Prostate gland (tissue), 2 donors: ENCODE data around the gene SGCD. TPM values are rescaled to one million over a fixed set of nuclear protein-coding genes. Genes with fewer than 3 reads are reported as not detected.
"Not testable (repeated sequence)": the region's sequence is repeated elsewhere in the genome, so short reads cannot be mapped to it uniquely, and the experiment has no call there.

Experiments
- DNase-seq: peaks from one replicate; pipeline ENCODE4 v3.0.0-alpha.2; 2019; ENCODE audit warnings: low spot score
- H3K27ac ChIP-seq, 2 donors: fragments of 200-600 bp; sonication (generic); 2 replicates each; pipeline ENCODE4 v1.5.1; 2017 to 2019
- H3K27me3 ChIP-seq: fragments of 200-600 bp; sonication (generic); replicated peaks from 2 replicates; pipeline ENCODE4 v1.5.1; 2019; ENCODE audit not compliant: insufficient read depth
- H3K36me3 ChIP-seq, 2 donors: fragments of 200-600 bp; sonication (generic); 1 replicate in 1 of 2; 2 replicates in 1 of 2; pipeline versions ENCODE4 v1.5.1 to v1.8.1; 2017 to 2019
- H3K4me1 ChIP-seq: fragments of 200-600 bp; sonication (generic); replicated peaks from 2 replicates; pipeline ENCODE4 v1.5.1; 2019
- H3K4me3 ChIP-seq, 2 donors: fragments of 200-600 bp; sonication (generic); 2 replicates each; pipeline ENCODE4 v1.5.1; 2017 to 2019
- H3K9me3 ChIP-seq: fragments of 200-600 bp; sonication (generic); 2 replicates; pipeline ENCODE4 v1.5.1; 2017
- CTCF ChIP-seq, 4 experiments: fragments of 200-600 bp in 2 of 4; fragments of 450-650 bp in 2 of 4; sonication (generic) in 2 of 4; IDR thresholded peaks; 1 replicate in 3 of 4; 2 replicates in 1 of 4; pipeline ENCODE4 v1.5.1; 2016 to 2019; ENCODE audit warnings: antibody characterized with exemption in 4 of 4, mild to moderate bottlenecking in 2 of 4, moderate library complexity in 2 of 4
- POLR2A ChIP-seq: fragments of 450-650 bp; IDR thresholded peaks from one replicate; pipeline ENCODE4 v1.6.1; 2016; ENCODE audit warnings: antibody characterized with exemption, mild to moderate bottlenecking
- POLR2AphosphoS5 ChIP-seq: sonication (generic); formaldehyde crosslinking; IDR thresholded peaks from one replicate; pipeline ENCODE4 v1.6.1; 2017; ENCODE audit warnings: antibody characterized with exemption
- WGBS: methylation state at CpG from one replicate; pipeline ENCODE4 v1.1.5; 2018; 5-methylcytosine and 5-hydroxymethylcytosine counted together
- intact Hi-C: fragments of 100-400 bp; cut with DNase I; formaldehyde crosslinking; loops from one replicate; pipeline ENCODE4 v1.14.2; 2022
- total RNA-seq, 2 donors: library from RNA; depleted of rRNA; stranded (reverse); fragments of >200 nt; gene quantifications; one replicate each; pipeline ENCODE4 v1.1.0, GENCODE V29; 2016

The SGCD gene
- total RNA-seq, 2 donors from 2014 or later: 3.2 to 3.6 TPM

GRCh38 chr5:156597276-156597675 is 270.3 kb downstream of the SGCD start:
- 87% methylated on average over 3 of the region's 3 CpGs for WGBS
- no peak overlapping the region for H3K27ac ChIP-seq

GRCh38 chr5:156598964-156599363 is 272.0 kb downstream of the SGCD start:
- Histone ChIP-seq H3K4me1 (no peaks in the 10 kb centered on the region), H3K27me3 (no peaks in the 10 kb centered on the region), H3K4me3 (no peak overlapping the region), H3K27ac (no peak overlapping the region), H3K9me3 (no peaks in the 10 kb centered on the region), H3K36me3 (no peaks in the 10 kb centered on the region)
- no peak for TF ChIP-seq POLR2A
- no peak for TF ChIP-seq CTCF (IDR thresholded peaks at IDR 0.05)
- DNase-seq: no peak
- intact Hi-C loops: no loop called here
- WGBS: 76% methylated on average over 2 of the region's 2 CpGs

More at GRCh38 chr5:156597276-156597675, 270.3 kb downstream of the SGCD start:
- no peak for DNase-seq
- Histone ChIP-seq H3K4me3 (no peak overlapping the region), H3K27me3 (no peaks in the 10 kb centered on the region), H3K4me1 (no peaks in the 10 kb centered on the region), H3K9me3 (no peaks in the 10 kb centered on the region), H3K36me3 (no peaks in the 10 kb centered on the region)
- intact Hi-C loops: no loop called here
- TF ChIP-seq CTCF (IDR thresholded peaks at IDR 0.05) (no peak), POLR2A (no peak), POLR2AphosphoS5 (no peak)

GRCh38 chr5:156610582-156610981 is 283.6 kb downstream of the SGCD start:
- H3K9me3 ChIP-seq, DNase-seq, H3K27me3 ChIP-seq, H3K27ac ChIP-seq, H3K4me1 ChIP-seq, H3K4me3 ChIP-seq, intact Hi-C loops, H3K36me3 ChIP-seq: not testable (repeated sequence)
- WGBS: 97% methylated on average over 11 of the region's 11 CpGs

- H3K27ac ChIP-seq: no peak overlapping the region
- WGBS: 87% methylated on average over 2 of the region's 2 CpGs
- DNase-seq: no peak
- no peaks in the 10 kb centered on the region for H3K4me1 ChIP-seq
- intact Hi-C loops: no loop called here
- no peak overlapping the region for H3K4me3 ChIP-seq
- H3K27me3 ChIP-seq: no peaks in the 10 kb centered on the region
- no peaks in the 10 kb centered on the region for H3K9me3 ChIP-seq
- TF ChIP-seq CTCF (IDR thresholded peaks at IDR 0.05) (no peak), POLR2AphosphoS5 (no peak)
- H3K36me3 ChIP-seq: no peaks in the 10 kb centered on the region
Observed at GRCh38 chr5:156615901-156616300, 288.9 kb downstream of the SGCD start.

- intact Hi-C loops: no loop called here
- DNase-seq: no peak
- no peak overlapping the region for H3K4me3 ChIP-seq
- H3K27me3 ChIP-seq: no peaks in the 10 kb centered on the region
- TF ChIP-seq POLR2A (no peak), POLR2AphosphoS5 (no peak), CTCF (IDR thresholded peaks at IDR 0.05) (no peak)
- H3K4me1 ChIP-seq: no peaks in the 10 kb centered on the region
- no peak overlapping the region for H3K27ac ChIP-seq
- 28% methylated on average over 2 of the region's 2 CpGs for WGBS
- no peaks in the 10 kb centered on the region for H3K9me3 ChIP-seq
- H3K36me3 ChIP-seq: no peaks in the 10 kb centered on the region
Observed at GRCh38 chr5:156617426-156617825, 290.5 kb downstream of the SGCD start.
